Brain microvascular endothelial cell (primary cell): ENCODE results near the gene NPEPL1.

Experiments
- DNase-seq: peaks from one replicate; pipeline ENCODE4 v3.0.0-alpha.2; 2020
- H3K27ac ChIP-seq: fragments of 250-450 bp; sonication (Bioruptor Pico); 2 replicates; pipeline ENCODE4 v1.5.1; 2020; ENCODE audit warnings: mild to moderate bottlenecking, moderate library complexity
- H3K27me3 ChIP-seq: fragments of 250-450 bp; sonication (Bioruptor Pico); replicated peaks from 2 replicates; pipeline ENCODE4 v1.5.1; 2020; ENCODE audit warnings: mild to moderate bottlenecking
- H3K36me3 ChIP-seq: fragments of 250-450 bp; sonication (Bioruptor Pico); replicated peaks from 2 replicates; pipeline ENCODE4 v1.5.1; 2020; ENCODE audit warnings: mild to moderate bottlenecking
- H3K4me3 ChIP-seq: 2 replicates; pipeline ENCODE4 v1.5.1; 2011; ENCODE audit warnings: low read depth, mild to moderate bottlenecking, control low read depth, low read length, moderate library complexity
- CTCF ChIP-seq: IDR thresholded peaks from 2 replicates; pipeline ENCODE4 v1.5.1; 2011; ENCODE audit warnings: low read depth, mild to moderate bottlenecking, moderate library complexity, low read length, control low read depth, inconsistent platforms; ENCODE audit errors: missing control alignments
- in situ Hi-C: cut with HindIII; loops from 2 replicates; pipeline ENCODE4 v1.10.0; 2017; ENCODE audit warnings: low sequenced_read_pairs, low pct_ligation_motif_present

Gene NPEPL1

GRCh38 chr20:58706975-58707681, 14.5 kb downstream of the NPEPL1 start:
- in situ Hi-C loops = no loop called here
- H3K27ac ChIP-seq = no peak overlapping the region
- DNase-seq = no peak
- TF ChIP-seq CTCF = no peak
- no peak overlapping the region for H3K4me3 ChIP-seq
- peaks cover 15% of the 10 kb centered on the region for H3K36me3 ChIP-seq
- H3K27me3 ChIP-seq = no peaks in the 10 kb centered on the region

GRCh38 chr20:58707770-58708169, 15.2 kb downstream of the NPEPL1 start:
- H3K4me3 ChIP-seq = no peak overlapping the region
- in situ Hi-C loops = no loop called here
- no peak for TF ChIP-seq CTCF
- no peak overlapping the region for H3K27ac ChIP-seq
- DNase-seq = no peak
- H3K27me3 ChIP-seq = no peaks in the 10 kb centered on the region
- peaks cover 11% of the 10 kb centered on the region for H3K36me3 ChIP-seq

- TF ChIP-seq CTCF = no peak
- Histone ChIP-seq H3K27me3 (no peaks in the 10 kb centered on the region), H3K4me3 (no peak overlapping the region), H3K36me3 (peaks cover 6% of the 10 kb centered on the region), H3K27ac (no peak overlapping the region)
- in situ Hi-C loops = no loop called here
- no peak for DNase-seq
Measured at GRCh38 chr20:58708246-58708931, 15.8 kb downstream of the NPEPL1 start.

GRCh38 chr20:58709013-58709702, 16.6 kb downstream of the NPEPL1 start:
- no peaks in the 10 kb centered on the region for H3K36me3 ChIP-seq
- no peaks in the 10 kb centered on the region for H3K27me3 ChIP-seq
- no peak overlapping the region for H3K27ac ChIP-seq
- in situ Hi-C loops = no loop called here
- no peak for TF ChIP-seq CTCF
- no peak for DNase-seq
- H3K4me3 ChIP-seq = no peak overlapping the region

- Histone ChIP-seq H3K27ac (no peak overlapping the region), H3K36me3 (no peaks in the 10 kb centered on the region), H3K27me3 (no peaks in the 10 kb centered on the region), H3K4me3 (no peak overlapping the region)
- in situ Hi-C loops = no loop called here
- TF ChIP-seq CTCF = no peak
- no peak for DNase-seq
Measured at GRCh38 chr20:58709703-58710039, 17.1 kb downstream of the NPEPL1 start.
